K562 treated with DMSO at 1 percent for 48 hours (cell line): Measurements from ENCODE around the gene ZFAND6. TPM values are rescaled to one million over a fixed set of nuclear protein-coding genes. Genes with fewer than 3 reads are reported as not detected.

Experiments used
- total RNA-seq: library from RNA; unstranded; fragments of 300-600 nt; gene quantifications from 2 replicates; pipeline ENCODE4 v1.2.3, GENCODE V29; 2022; ENCODE audit warnings: low replicate concordance; ENCODE audit errors: extremely low read depth

ZFAND6 gene
- not detected in 2 replicates for total RNA-seq

GRCh38 chr15:80058851-80059785 lies at the start of gene ZFAND6:
Gene ZFAND6 (plus strand): TSS chr15:80059676. CDS start chr15:80120345, 60,669 bp downstream.

DNA sequence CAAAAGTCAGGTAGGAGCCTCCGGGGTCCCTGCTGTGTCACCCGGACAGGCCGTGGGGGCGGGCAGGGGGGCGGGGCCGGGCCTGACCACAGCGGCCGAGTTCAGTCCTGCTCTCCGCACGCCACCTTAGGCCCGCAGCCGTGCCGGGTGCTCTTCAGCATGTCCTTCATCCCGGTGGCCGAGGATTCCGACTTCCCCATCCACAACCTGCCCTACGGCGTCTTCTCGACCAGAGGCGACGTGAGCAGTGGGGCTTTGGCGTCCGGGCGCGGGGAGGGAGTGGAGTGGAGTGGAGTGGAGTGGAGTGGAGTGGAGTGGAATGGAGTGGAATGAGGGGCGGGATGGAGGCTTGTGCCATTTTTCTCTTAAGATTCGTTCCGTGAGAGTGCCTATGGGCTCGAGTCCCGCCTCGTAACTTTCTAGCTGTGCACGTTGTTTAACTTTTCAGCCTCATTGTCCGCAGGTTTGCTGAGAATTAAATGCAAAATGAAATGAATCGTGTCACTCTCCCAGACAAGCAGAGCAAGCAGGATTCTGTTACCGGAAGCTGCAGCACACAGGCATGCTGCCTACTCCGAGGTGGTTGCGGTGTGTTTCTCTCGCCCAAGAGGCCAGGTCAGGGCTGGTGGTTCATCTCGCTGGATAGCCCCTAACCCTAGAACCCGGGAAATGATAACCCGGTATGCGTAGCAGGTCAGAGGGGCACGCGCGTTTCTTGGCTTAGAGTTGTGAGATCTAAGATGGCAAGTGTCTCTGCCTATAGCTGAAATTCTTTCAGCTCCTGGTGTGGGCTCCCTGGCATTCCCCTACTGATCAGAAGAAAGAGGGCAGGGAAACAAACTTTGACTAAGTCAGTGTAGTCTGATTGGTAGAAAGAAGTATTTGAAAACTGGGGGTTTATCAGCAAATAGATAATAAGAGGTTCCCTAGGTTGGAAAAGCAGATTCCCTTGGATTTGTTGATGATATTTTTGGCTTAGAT lies 93.7 kb downstream of the ZFAND6 start, which contains the start of gene FAH:
Gene FAH (plus strand): TSS at position 104 of the 981 bp plus-strand sequence. CDS start 56 bp downstream, at position 160.

Other genes with a start within 250 kb of the ZFAND6 start
- gene MTHFS, start 162.7 kb upstream of the ZFAND6 start, total RNA-seq = not detected in 2 replicates
- not detected in 2 replicates for gene BCL2A1, start 88.5 kb upstream of the ZFAND6 start, total RNA-seq
- gene FAH, start 93.3 kb downstream of the ZFAND6 start, total RNA-seq = not detected in 2 replicates
- gene CTXND1, start 192.5 kb downstream of the ZFAND6 start, total RNA-seq = not detected in 2 replicates